HG03045 (cell line): ENCODE results near the gene TBC1D5.
"Not testable (repeated sequence)": the region's sequence is repeated elsewhere in the genome, so short reads cannot be mapped to it uniquely, and the experiment has no call there.

ENCODE experiments used
- ATAC-seq: cut with Tn5 transposase; IDR thresholded peaks from one replicate; pipeline ENCODE4 v1.9.1; 2021; ENCODE audit warnings: mild to moderate bottlenecking, moderate library complexity; ENCODE audit not compliant: unreplicated experiment

The TBC1D5 gene

DNA sequence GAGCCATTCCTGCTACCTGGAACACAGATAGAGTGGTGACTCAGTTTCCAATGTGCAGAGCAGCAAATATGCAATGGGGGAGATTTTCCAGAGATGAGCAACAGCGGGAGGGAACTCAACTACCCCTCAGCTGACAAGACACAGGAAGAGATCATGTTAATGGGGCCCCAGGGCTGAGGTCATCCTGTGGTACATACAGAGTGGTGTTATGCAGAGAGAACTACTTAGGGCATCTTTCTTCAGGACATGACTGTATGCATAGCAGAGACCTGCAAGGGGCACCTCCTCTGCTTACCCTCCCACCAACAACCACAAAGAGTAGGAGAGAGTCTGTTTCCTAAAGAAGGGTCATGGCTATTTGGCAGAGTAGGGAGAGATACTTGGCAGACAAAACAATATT is 6.8 kb upstream of the TBC1D5 start:
- ATAC-seq, result peak; percentile 41

DNA sequence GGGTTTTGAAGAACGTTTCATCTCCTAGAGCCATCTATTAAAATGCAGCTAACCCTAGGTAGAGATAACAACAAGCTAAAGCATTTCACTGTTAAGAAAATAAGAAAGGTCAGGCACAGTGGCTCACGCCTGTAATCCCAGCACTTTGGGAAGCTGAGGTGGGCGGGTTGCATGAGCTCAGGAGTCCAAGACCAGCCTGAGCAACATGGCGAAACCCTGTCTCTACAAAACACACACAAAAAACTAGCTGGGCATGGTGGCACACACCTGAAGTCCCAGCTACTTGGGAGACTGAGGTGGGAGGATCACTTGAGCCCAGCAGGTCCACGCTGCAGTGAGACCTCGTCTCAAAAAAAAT is 5.4 kb upstream of the TBC1D5 start:
- ATAC-seq, result peak; percentile 14

DNA sequence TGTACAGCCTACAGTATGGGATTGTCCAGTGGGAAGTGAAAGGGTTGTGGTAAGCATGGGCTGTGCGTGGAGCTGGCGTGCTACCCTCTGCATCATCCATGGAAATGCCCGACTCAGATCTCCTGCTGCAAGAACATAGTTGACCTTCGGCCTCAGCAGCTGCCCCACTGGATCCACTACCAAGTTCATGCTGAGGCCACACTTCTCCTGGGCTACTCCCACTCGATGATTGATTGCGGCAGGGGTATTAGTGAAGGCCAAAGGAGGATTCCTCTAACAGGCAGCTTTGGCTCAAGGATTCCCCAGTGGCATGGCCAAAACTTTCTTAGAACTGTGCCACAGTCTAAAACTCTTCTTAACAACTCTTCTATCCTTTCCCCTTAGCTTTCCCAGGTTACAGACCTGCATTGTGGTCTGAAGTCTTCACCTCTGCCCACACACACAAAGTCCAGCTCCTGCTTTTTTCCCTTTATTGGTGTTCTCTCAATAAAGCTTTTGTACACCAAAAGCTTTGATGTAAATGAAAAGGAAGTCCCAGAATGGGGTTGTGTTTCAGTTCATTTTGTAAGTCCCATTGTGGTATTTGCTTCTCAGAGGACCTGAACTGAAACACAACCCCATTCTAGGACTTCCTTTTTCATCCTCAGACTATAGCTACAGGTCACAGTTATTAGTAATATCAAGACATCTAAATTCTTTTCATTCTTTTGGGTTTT is 4.9 kb upstream of the TBC1D5 start:
- ATAC-seq, result peak; percentile 63

DNA sequence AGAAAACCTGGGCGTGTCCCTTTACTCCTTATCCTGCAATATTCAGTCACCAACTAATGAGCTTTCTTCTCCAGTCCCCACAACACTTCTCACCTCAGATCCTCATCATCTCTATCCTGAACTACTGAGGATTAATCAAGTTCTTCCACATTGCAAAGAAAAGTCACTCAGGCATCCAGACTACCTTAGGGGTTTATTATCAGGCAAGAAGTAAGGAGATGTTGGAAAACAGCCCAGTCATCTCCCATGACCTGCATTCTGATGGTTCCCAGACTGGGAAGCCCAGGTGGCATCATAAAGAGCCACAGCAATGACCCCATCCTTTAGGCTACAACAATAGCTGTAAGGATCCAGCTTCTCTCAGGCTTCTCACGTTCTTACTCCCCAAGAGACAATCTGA is 3.5 kb upstream of the TBC1D5 start:
- no peak for ATAC-seq

DNA sequence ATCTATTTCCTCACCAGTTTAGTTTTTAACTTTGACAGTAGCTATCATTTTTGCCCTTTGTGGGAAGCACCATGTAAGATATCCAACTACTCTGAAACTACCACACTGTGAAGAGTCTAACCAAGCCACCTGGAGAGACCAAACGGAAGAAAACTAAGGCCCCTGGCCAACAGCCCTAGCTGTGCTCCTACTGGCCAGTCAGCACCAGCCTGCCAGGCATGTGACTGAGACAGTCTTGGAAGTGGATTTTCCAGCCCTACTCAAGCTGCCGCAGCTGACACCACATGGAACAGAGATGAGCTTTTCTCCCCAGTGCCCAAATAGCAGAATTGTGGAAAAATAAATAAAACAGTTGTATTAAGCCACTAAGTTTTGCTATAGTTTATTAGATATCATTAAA is 2.9 kb upstream of the TBC1D5 start:
- ATAC-seq, result no peak

DNA sequence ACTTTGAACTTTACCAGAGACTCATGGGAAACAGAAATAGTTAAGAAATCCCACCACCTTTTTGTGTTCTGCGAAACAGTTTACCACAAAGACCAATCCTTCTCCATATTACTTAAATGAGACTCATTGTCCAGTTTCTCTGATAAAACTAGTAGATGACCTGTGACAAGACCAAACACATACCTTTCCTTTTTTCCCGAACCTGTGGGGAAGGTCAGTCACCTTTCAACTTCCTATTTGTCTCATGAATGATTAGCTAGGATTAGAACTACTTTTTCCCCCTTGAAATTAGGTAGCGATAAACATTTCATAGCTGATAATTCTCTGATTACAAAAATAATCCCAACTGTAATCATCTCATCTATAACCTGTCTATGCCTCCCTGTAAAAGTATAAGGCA is 2.3 kb upstream of the TBC1D5 start:
- ATAC-seq, result no peak

DNA sequence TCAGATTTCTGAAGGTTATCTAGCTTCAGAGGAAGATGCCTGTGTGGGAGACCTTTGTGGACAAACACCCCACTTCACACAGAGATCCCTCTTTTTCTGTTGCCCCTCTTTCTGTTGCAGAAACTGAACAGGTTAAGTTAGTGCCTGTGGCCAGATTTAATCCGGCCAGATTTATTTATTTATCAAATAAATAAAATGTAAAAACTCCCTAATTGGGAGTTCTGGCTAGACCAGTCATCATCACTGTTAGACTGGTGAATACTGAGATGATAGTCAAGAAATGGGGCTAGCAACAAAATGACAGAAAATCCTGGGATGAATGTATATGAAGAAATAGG is 1.2 kb upstream of the TBC1D5 start:
- ATAC-seq, result no peak

DNA sequence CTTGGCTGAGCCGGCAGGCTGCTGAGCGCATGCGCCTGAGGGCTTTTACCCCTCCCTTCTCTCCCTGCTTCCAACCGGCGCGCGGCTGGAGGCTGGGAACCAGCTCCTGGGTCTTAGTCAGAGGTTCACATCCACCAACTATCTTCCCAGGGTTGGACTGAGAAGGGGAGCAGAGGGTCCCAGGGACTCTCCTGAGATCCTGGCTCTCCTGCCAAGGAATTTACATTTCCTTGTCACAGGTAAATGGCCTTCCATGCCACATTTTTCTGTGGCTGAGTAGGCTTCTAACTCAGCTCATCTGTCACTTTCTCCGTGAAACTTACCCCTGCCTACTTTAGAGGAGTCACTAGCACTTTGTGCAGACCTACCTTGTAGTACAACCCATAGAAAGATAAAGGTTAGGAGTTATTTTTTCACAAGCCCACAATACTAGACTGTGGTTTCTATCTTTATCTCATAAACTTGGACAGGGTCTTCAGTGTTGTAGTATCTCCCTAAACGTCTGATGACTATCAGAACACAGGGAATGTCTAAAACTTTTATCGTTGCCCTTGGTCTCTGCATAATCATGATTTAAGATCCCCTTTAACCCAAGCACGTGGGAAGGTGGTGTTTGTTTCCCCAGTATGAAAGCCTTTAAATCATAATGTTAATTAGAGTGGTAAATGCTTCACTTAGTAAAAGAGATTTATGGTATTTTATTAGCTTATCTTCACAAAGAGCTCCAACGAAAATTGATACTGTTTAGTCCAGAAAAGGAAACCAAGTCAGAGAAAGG is 638 bp upstream of the TBC1D5 start:
- ATAC-seq, result peak; percentile 2

DNA sequence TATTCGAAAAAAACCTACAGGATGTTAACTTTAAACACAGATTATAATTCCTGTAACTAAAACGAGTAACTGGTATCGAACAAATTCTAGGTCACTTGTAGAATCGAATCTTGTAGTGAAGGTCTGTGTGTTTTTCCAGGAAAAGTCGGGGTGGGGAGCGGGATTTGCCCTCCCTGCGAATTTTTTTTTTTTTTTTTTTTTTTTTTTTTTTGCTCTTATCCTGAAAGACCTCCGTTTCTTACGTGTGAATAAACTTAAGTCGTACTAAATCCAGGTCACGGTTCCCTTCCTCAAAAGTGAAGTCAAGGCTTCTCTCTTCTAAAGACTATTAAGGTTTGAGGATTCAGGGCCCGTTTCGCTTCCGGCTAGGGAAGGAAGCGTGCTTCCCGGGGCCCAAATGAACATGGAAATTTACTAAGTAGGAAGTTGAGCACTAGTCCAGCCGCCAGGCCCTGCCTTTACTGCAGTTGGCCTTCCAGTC is 770 bp downstream of the TBC1D5 start:
- no peak for ATAC-seq

DNA sequence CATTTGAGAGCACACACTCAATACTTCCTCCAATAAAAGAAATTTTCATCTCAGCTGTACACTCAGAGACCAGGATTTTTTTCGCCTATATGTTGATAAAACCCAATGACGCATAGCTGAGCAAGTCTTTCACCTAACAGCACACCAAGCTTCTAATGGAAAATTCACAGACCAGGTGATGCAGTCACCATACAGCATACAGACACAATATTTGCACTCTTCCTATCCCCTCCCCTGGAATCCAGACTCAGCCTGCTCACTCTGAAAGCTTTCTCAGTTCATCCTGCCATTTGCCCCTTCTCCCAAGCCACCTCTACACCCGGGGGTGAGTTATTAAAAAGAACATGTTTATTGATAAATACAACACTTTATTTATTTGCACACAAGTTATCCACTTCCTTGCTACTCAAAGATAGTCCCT is 1.7 kb downstream of the TBC1D5 start:
- no peak for ATAC-seq

DNA sequence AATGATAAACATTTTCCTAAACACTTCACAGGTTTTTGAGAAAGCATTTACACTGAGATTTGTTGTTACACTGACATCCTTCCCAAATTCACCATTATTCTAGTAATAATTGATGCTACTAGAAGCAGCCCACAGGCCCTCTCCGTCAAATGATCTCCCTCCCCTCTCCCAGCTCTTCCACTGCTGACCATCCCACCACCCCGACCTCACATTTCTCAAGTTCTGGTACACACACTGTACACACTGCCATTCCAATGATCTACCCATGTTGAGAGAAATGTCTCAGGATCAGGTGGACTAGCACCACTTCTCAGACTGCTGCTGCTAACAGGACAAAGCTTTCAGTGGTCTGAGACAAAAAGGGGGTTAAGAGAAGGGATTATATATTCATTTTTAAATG is 3.5 kb downstream of the TBC1D5 start:
- ATAC-seq, result no peak

DNA sequence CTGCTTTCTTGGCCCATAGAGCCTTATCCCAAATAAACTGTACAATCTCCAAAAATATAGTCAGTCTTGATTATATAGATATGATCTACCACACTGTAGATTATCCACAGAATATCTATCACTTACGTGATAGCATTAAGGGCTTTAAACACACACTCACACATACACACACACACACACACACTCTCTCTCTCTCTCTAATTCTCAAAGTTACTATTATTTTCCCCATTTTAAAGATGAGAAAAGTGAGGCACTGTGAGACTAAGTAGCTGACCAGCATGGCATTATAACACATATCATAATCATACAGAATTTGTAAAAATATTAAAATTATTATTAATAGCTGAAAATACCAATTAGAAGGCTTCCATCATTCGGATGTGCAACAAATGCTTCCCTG is 4.2 kb downstream of the TBC1D5 start:
- no peak for ATAC-seq

DNA sequence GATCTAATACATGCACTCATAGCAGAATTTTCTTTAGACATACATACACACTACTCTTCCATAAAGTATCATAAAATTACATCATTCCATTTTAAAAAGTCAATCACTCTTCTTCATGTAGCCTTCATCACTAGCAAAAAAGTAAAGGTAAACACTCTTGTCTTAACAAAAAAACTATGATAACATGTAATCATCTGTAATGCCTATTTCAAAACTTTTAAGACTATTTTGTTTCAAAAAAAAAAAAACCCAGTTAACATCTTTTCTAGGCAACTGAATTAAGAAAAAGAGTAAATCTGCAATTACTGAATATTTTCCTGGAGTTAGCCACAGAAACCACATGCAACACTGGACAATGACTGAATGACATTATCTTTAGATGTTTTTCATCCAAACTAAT is 4.8 kb downstream of the TBC1D5 start:
- no peak for ATAC-seq

DNA sequence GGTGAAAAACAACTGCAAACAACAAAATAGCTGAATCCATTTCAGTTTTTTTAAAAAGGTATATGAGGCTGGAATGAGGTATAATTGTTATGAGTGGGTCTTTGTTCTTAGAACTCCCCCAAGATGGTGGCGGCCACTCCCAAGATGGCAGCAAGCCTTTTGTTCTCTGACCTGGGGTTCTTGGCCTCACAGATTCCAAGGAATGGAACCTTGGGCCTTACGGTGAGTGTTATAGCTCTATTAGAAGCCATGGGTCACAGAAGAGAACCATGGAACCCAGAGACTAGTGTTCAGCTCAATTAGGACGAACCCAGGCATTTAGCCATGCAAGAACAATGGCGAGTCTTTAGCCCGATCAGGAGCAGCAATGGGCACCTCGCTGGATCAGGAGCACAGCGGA is 7.1 kb downstream of the TBC1D5 start:
- not testable (repeated sequence) for ATAC-seq

DNA sequence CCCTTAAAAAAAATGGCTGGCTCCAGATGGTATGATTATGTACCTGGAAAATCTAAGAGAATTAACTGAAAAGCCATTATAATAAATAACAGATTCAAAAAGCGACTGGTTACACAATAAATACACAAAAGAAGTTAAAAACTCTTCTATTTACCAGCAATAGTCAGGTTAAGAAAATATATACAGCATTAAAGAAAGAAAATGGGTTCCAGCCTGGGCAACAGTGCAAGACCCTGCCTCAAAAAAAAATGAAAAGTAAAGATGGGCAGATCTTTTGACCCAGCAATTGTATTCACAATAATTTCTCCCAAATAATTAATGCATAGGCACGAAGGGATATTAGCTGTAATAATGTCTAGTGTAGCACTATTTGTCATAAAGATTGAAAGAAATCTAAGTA is 8.7 kb downstream of the TBC1D5 start:
- no peak for ATAC-seq

DNA sequence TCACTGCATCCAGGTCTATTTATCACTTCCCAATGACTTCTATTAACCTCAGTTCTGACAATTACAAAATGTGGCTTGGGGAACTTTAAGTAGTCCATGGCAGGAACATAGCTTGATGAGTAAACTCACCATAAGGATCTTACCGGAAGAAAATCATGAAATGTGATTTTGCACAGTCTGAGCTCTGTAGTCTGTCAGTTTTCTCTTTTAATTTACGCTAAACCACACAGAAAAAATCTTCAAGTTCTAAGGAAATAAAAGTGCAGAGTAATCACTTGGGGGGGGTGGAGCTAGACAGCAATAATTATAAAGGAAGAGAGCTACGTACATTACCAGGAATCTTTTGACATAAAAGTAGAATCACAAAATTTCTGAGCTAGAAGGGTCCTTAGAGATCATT is 9.2 kb downstream of the TBC1D5 start:
- ATAC-seq, result no peak

DNA sequence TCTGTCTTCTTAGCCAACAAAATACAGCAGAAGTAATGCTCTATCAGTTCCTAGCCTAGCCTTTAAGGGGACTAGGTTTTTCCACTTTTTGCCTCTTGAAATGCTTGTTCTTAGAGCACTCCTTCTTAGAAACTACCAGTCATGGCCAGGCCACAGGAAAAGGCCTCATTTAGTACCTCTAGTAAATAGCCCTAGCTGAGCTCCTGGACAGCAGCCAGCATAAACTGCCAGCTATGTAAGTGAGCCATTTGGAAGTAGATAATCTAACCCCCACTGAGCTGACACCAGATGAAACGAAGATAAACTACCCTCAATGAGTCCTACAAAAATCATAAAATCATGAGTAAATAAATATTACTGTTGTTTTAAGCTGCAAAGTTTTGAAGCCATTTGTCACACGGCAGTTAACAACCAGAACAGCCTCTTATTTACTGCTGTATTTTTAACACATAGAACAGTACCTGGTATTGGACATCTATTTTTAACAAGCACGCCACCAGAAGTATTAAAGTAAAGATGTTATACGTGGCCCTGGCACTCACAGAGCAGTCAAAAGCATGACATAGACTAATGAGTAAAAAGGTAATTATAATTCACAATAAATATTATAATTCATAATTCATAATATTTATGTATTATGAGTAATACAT is 12.0 kb downstream of the TBC1D5 start:
- no peak for ATAC-seq

DNA sequence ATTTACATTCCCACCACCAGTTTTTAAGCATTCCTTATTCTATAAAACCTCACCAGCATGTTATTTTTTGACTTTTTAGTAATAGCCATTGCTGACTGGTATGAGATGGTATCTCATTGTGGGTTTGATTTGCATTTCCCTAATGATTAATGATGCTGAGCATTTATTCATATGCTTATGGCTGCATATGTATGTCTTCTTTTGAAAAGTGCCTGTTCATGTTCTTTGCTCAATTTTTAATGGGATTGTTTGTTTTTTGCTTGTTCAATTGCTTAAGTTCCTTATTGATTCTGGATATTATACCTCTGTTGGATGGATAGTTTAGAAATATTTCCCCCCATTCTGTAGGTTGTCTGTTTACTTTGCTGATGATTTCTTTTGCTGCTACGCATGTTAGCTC is 16.1 kb downstream of the TBC1D5 start:
- no peak for ATAC-seq

DNA sequence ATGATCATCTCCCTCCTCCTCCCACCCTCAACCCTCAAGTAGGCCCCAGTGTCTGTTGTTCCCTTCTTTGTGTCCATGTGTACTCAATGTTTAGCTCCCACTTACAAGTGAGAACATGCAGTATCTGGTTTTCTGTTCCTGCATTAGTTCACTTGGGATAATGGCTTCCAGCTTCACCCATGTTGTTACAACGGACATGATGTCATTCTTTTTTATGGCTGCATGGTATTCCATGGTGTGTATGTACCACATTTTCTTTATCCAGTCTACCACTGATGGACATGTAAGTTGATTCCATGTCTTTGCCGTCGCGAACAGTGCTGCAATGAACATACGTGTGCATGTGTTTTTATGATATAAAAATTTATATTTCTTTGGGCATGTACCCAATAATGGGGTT is 16.6 kb downstream of the TBC1D5 start:
- ATAC-seq, result not testable (repeated sequence)

DNA sequence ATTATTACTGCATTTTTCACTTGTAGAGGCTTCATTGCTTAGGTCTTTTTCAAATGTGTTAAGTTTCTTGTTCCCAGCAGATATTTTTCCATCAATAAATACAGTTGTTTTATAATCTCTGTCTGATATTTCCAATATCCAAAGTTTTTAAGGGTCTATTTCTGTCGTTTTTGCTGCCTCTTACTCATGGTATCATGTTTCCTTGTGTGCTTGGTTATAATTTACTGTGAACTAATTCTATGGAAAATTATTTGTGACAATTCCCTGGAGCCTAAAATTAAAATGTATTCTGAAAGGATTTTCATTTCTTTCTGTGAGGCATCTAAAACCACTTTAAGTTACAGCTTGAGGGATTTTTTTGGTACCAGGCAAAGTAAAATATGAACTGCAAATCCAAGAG is 17.5 kb downstream of the TBC1D5 start:
- ATAC-seq, result no peak

DNA sequence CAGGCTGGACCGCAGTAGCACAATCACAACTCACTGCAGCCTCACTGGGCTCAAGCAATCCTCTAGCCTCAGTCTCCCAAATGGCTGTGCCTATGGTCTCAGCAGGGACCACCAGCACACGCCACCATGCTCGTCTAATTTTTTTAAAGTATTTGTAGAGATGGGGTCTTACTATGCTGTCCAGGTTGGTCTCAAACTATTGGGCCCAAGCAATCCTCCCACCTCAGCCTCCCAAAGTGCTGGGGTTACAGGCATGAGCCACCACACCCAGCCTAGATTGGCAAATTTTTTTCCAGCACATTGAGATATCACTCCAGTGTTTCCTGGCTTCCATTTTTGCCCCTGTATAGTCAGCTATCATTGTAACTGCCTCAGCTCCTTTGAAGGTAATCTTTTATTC is 18.3 kb downstream of the TBC1D5 start:
- no peak for ATAC-seq

DNA sequence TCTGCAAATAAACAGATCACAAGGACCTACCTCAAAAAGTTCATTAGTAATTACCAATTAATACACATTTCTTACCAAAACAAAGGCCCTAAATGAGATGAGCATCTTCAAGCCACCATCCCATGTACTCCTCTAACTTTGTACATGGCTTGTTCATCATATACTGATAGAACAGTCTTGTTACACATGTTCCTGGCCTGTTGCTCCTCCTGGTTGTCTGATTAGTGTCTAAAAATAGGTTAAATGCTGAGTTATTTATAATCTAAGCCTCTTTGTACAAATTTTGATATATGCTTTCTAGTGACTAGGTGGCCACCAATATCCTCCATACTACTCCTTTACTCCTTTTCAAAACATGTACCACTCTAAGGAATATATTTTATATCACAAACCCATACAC is 25.0 kb downstream of the TBC1D5 start:
- ATAC-seq, result no peak
